HUES48 (cell line): ENCODE results near the gene TMEM30B.
"Not testable (repeated sequence)": the region's sequence is repeated elsewhere in the genome, so short reads cannot be mapped to it uniquely, and the experiment has no call there.

Source experiments
- H3K27ac ChIP-seq: one replicate; pipeline ENCODE4 v1.7.0; 2013; ENCODE audit warnings: low read depth, low read length, inconsistent platforms
- H3K27me3 ChIP-seq: 2 replicates; pipeline ENCODE4 v1.6.1; 2013; ENCODE audit warnings: mild to moderate bottlenecking, low read length; ENCODE audit not compliant: control insufficient read depth, insufficient read depth
- H3K36me3 ChIP-seq: 2 replicates; pipeline ENCODE4 v1.6.1; 2013; ENCODE audit warnings: low read length; ENCODE audit not compliant: control insufficient read depth, insufficient read depth
- H3K4me1 ChIP-seq: 2 replicates; pipeline ENCODE4 v1.6.1; 2013; ENCODE audit warnings: mild to moderate bottlenecking, low read length; ENCODE audit not compliant: control insufficient read depth, insufficient read depth
- H3K4me3 ChIP-seq: 2 replicates; pipeline ENCODE4 v1.5.1; 2013; ENCODE audit warnings: mild to moderate bottlenecking, low read depth, low read length
- H3K9ac ChIP-seq: 2 replicates; pipeline ENCODE4 v1.6.1; 2013; ENCODE audit warnings: mild to moderate bottlenecking, low read depth, low read length, moderate library complexity
- H3K9me3 ChIP-seq: 2 replicates; pipeline ENCODE4 v1.6.1; 2013; ENCODE audit warnings: low read length; ENCODE audit not compliant: control insufficient read depth, insufficient read depth

The TMEM30B gene

GRCh38 chr14:61321385-61322010, 40.4 kb upstream of the TMEM30B start, which contains the start of gene PRKCH:
Gene PRKCH (plus strand): TSS chr14:61321579. CDS start chr14:61322102, 523 bp downstream.
- Histone ChIP-seq H3K27ac (no peak within 1 kb of the TSS), H3K36me3 (no peaks in the 10 kb centered on the region), H3K4me3 (peak within 1 kb of the TSS; percentile 72), H3K9ac (peak within 1 kb of the TSS; percentile 19; the same call in 1 of the 2 replicates), H3K4me1 (peaks cover 9% of the 10 kb centered on the region), H3K27me3 (peaks cover 41% of the 10 kb centered on the region), H3K9me3 (peaks cover 7% of the 10 kb centered on the region; the same call in 1 of the 2 replicates)

- Histone ChIP-seq H3K4me3 (peak overlapping the region; percentile 72), H3K27ac (no peak overlapping the region), H3K9ac (peak overlapping the region; percentile 19; the same call in 1 of the 2 replicates), H3K27me3 (peaks cover 41% of the 10 kb centered on the region), H3K36me3 (no peaks in the 10 kb centered on the region), H3K4me1 (peaks cover 9% of the 10 kb centered on the region), H3K9me3 (peaks cover 4% of the 10 kb centered on the region; the same call in 1 of the 2 replicates)
These were observed 39.8 kb upstream of the TMEM30B start for GRCh38 chr14:61320806-61321384.

- not testable (repeated sequence) for H3K27ac ChIP-seq, H3K9me3 ChIP-seq, H3K36me3 ChIP-seq, H3K4me3 ChIP-seq, H3K4me1 ChIP-seq, H3K9ac ChIP-seq
- peaks cover 41% of the 10 kb centered on the region for H3K27me3 ChIP-seq
These were observed 39.0 kb upstream of the TMEM30B start for GRCh38 chr14:61320170-61320569.

- H3K4me3 ChIP-seq: no peak overlapping the region
- no peak overlapping the region for H3K9ac ChIP-seq
- H3K27ac ChIP-seq: no peak overlapping the region
- peaks cover 9% of the 10 kb centered on the region for H3K4me1 ChIP-seq
- no peaks in the 10 kb centered on the region for H3K9me3 ChIP-seq
- H3K27me3 ChIP-seq: peaks cover 41% of the 10 kb centered on the region
- no peaks in the 10 kb centered on the region for H3K36me3 ChIP-seq
These were observed 38.6 kb upstream of the TMEM30B start for GRCh38 chr14:61319706-61320105.

GRCh38 chr14:61319086-61319485, 37.9 kb upstream of the TMEM30B start:
- Histone ChIP-seq H3K9ac (no peak overlapping the region), H3K36me3 (no peaks in the 10 kb centered on the region), H3K4me3 (no peak overlapping the region), H3K27me3 (peaks cover 41% of the 10 kb centered on the region), H3K27ac (no peak overlapping the region), H3K9me3 (no peaks in the 10 kb centered on the region), H3K4me1 (peaks cover 9% of the 10 kb centered on the region)

- Histone ChIP-seq H3K27me3 (peaks cover 4% of the 10 kb centered on the region; the same call in 1 of the 2 replicates), H3K4me3 (no peak overlapping the region), H3K36me3 (no peaks in the 10 kb centered on the region), H3K9me3 (peaks cover 7% of the 10 kb centered on the region; the same call in 1 of the 2 replicates), H3K4me1 (no peaks in the 10 kb centered on the region), H3K9ac (no peak overlapping the region), H3K27ac (no peak overlapping the region)
These were observed 34.2 kb upstream of the TMEM30B start for GRCh38 chr14:61315313-61315712.

GRCh38 chr14:61308701-61309100, 27.6 kb upstream of the TMEM30B start:
- not testable (repeated sequence) for H3K27me3 ChIP-seq, H3K27ac ChIP-seq, H3K4me3 ChIP-seq, H3K9me3 ChIP-seq, H3K4me1 ChIP-seq, H3K36me3 ChIP-seq, H3K9ac ChIP-seq

- Histone ChIP-seq H3K9ac (no peak overlapping the region), H3K36me3 (no peaks in the 10 kb centered on the region), H3K27ac (no peak overlapping the region), H3K4me1 (no peaks in the 10 kb centered on the region), H3K9me3 (peaks cover 10% of the 10 kb centered on the region; the same call in 1 of the 2 replicates), H3K27me3 (no peaks in the 10 kb centered on the region), H3K4me3 (no peak overlapping the region)
These were observed 27.1 kb upstream of the TMEM30B start for GRCh38 chr14:61308198-61308597.

GRCh38 chr14:61304688-61305087, 23.6 kb upstream of the TMEM30B start:
- Histone ChIP-seq H3K27me3 (no peaks in the 10 kb centered on the region), H3K4me3 (no peak overlapping the region), H3K27ac (no peak overlapping the region), H3K9ac (no peak overlapping the region), H3K4me1 (peaks cover 14% of the 10 kb centered on the region; the same call in 1 of the 2 replicates), H3K36me3 (no peaks in the 10 kb centered on the region), H3K9me3 (no peaks in the 10 kb centered on the region)

- Histone ChIP-seq H3K36me3 (no peaks in the 10 kb centered on the region), H3K27me3 (no peaks in the 10 kb centered on the region), H3K27ac (no peak overlapping the region), H3K9me3 (no peaks in the 10 kb centered on the region), H3K4me3 (no peak overlapping the region), H3K9ac (no peak overlapping the region), H3K4me1 (peaks cover 24% of the 10 kb centered on the region)
These were observed 19.6 kb upstream of the TMEM30B start for GRCh38 chr14:61300754-61301153.

- no peak overlapping the region for H3K27ac ChIP-seq
- no peak overlapping the region for H3K4me3 ChIP-seq
- H3K9me3 ChIP-seq: no peaks in the 10 kb centered on the region
- no peak overlapping the region for H3K9ac ChIP-seq
- H3K4me1 ChIP-seq: peaks cover 24% of the 10 kb centered on the region
- no peaks in the 10 kb centered on the region for H3K27me3 ChIP-seq
- H3K36me3 ChIP-seq: no peaks in the 10 kb centered on the region
These were observed 19.1 kb upstream of the TMEM30B start for GRCh38 chr14:61300209-61300608.
